Neural crest cell (in vitro differentiated cells): ENCODE data around the gene TERT. TPM values are rescaled to one million over a fixed set of nuclear protein-coding genes. Genes with fewer than 3 reads are reported as not detected.

Source experiments
- DNase-seq: peaks from one replicate; pipeline ENCODE4 v3.0.0; 2021; ENCODE audit warnings: low read depth, mixed read lengths, low spot score
- H3K27ac Mint-ChIP-seq: one replicate; pipeline ENCODE4 v1.8.0; 2021; ENCODE audit warnings: mild to moderate bottlenecking, mixed read lengths; ENCODE audit not compliant: unreplicated experiment
- H3K27me3 Mint-ChIP-seq: 2 replicates; pipeline ENCODE4 v1.8.0; 2021; ENCODE audit warnings: low read depth, mild to moderate bottlenecking, mixed read lengths
- H3K36me3 Mint-ChIP-seq: 2 replicates; pipeline ENCODE4 v1.8.0; 2021; ENCODE audit warnings: low read depth, mild to moderate bottlenecking, mixed read lengths
- H3K4me1 Mint-ChIP-seq: 2 replicates; pipeline ENCODE4 v1.8.0; 2021; ENCODE audit warnings: mixed read lengths
- H3K4me3 Mint-ChIP-seq: one replicate; pipeline ENCODE4 v1.8.0; 2021; ENCODE audit warnings: mild to moderate bottlenecking, mixed read lengths
- H3K9me3 Mint-ChIP-seq: 2 replicates; pipeline ENCODE4 v1.8.0; 2021; ENCODE audit warnings: mixed read lengths
- total RNA-seq: library from RNA; stranded (reverse); gene quantifications from 2 replicates; pipeline ENCODE4 v1.2.1, GENCODE V29; 2021
- TF ChIP-seq, protein P1 (sequence below): fragments of 200-600 bp; sonication (generic); conservative IDR thresholded peaks from 2 replicates; pipeline ENCODE4 v1.5.0; 2021; ENCODE audit warnings: antibody characterized with exemption, mild to moderate bottlenecking

Gene TERT
- total RNA-seq, 1 donor from 2014 or later = 5.6 TPM

DNA sequence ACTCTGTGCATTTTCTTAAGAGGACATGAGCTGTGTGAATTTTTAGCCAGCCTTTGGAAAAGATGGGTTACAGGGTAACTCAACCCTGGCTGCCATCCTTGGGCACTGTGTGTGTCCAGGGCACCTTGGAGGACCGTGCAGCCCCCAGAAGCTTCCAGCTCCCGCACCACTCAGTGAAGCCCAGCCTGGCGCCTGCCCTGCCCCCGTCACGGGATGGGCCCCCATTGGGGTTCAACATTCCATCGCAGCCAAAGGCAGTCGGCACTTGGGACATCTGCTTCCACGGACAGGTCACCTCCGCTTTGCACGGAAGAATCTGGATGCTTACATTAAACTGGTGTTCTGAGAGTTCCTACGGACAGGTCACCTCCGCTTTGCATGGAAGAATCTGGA lies 71.6 kb downstream of the TERT start:
- H3K27ac Mint-ChIP-seq = peak overlapping the region; percentile 43
- no peak for DNase-seq
- peaks cover 4% of the 10 kb centered on the region for H3K9me3 Mint-ChIP-seq
- no peak overlapping the region for H3K4me3 Mint-ChIP-seq
- no peaks in the 10 kb centered on the region for H3K27me3 Mint-ChIP-seq
- no peaks in the 10 kb centered on the region for H3K36me3 Mint-ChIP-seq
- H3K4me1 Mint-ChIP-seq = no peaks in the 10 kb centered on the region
- TF ChIP-seq, protein P1, sequence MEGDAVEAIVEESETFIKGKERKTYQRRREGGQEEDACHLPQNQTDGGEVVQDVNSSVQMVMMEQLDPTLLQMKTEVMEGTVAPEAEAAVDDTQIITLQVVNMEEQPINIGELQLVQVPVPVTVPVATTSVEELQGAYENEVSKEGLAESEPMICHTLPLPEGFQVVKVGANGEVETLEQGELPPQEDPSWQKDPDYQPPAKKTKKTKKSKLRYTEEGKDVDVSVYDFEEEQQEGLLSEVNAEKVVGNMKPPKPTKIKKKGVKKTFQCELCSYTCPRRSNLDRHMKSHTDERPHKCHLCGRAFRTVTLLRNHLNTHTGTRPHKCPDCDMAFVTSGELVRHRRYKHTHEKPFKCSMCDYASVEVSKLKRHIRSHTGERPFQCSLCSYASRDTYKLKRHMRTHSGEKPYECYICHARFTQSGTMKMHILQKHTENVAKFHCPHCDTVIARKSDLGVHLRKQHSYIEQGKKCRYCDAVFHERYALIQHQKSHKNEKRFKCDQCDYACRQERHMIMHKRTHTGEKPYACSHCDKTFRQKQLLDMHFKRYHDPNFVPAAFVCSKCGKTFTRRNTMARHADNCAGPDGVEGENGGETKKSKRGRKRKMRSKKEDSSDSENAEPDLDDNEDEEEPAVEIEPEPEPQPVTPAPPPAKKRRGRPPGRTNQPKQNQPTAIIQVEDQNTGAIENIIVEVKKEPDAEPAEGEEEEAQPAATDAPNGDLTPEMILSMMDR = no peak

DNA sequence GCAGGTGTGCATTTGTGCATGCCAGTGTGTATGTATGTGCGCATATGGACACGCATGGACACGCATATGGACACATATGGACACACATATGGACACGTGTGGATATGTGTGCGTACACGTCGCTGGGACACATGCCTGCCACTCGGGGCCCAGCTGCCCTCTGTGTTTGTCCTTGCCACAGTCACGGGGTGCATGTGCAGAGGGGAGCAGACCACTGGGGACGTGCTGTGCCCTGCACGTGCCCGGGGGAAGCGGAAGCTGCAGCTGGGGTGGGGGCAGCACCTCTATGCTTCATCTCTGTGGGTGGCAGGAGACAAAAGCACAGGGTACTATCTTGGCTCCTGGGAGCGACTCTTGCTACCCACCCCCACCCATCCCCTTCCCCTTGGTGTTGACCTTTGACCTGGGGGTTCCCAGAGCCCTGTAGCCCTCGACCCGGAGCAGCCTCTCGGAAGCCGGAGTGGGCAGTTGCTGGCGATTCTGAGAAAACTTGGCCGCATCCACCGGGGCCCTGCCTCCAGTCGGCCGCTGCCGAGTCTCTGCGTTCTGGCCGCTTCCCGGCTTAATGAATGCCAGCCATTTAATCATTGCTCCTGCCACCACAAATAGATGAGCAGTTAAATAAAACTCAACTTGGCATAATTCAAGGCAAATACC lies 72.1 kb downstream of the TERT start:
- no peak overlapping the region for H3K27ac Mint-ChIP-seq
- no peak overlapping the region for H3K4me3 Mint-ChIP-seq
- peaks cover 4% of the 10 kb centered on the region for H3K9me3 Mint-ChIP-seq
- no peaks in the 10 kb centered on the region for H3K27me3 Mint-ChIP-seq
- TF ChIP-seq, protein P1 = no peak
- no peak for DNase-seq
- H3K36me3 Mint-ChIP-seq = no peaks in the 10 kb centered on the region
- H3K4me1 Mint-ChIP-seq = no peaks in the 10 kb centered on the region

GRCh38 chr5:1222147-1222546 lies 72.7 kb downstream of the TERT start:
- no peaks in the 10 kb centered on the region for H3K4me1 Mint-ChIP-seq
- no peak overlapping the region for H3K27ac Mint-ChIP-seq
- no peak overlapping the region for H3K4me3 Mint-ChIP-seq
- no peaks in the 10 kb centered on the region for H3K27me3 Mint-ChIP-seq
- DNase-seq = no peak
- H3K9me3 Mint-ChIP-seq = peaks cover 4% of the 10 kb centered on the region
- no peaks in the 10 kb centered on the region for H3K36me3 Mint-ChIP-seq
- TF ChIP-seq, protein P1 = no peak

GRCh38 chr5:1221721-1222120 lies 73.1 kb downstream of the TERT start:
- DNase-seq = no peak
- Mint-ChIP-seq H3K27ac (no peak overlapping the region), H3K4me1 (no peaks in the 10 kb centered on the region), H3K27me3 (no peaks in the 10 kb centered on the region), H3K36me3 (no peaks in the 10 kb centered on the region), H3K9me3 (peaks cover 4% of the 10 kb centered on the region), H3K4me3 (no peak overlapping the region)
- TF ChIP-seq, protein P1 = no peak

- Mint-ChIP-seq H3K27ac (no peak overlapping the region), H3K36me3 (no peaks in the 10 kb centered on the region), H3K9me3 (peaks cover 5% of the 10 kb centered on the region), H3K4me1 (no peaks in the 10 kb centered on the region), H3K27me3 (no peaks in the 10 kb centered on the region), H3K4me3 (no peak overlapping the region)
- TF ChIP-seq, protein P1 = no peak
- DNase-seq = no peak
These were observed 74.0 kb downstream of the TERT start for GRCh38 chr5:1220831-1221230.
